HuH-7 (cell line): ENCODE data around the gene TEX26.

Experiments used
- DNase-seq: peaks from one replicate; pipeline ENCODE4 v3.0.0; 2011; ENCODE audit warnings: low spot score

The TEX26 gene

DNA sequence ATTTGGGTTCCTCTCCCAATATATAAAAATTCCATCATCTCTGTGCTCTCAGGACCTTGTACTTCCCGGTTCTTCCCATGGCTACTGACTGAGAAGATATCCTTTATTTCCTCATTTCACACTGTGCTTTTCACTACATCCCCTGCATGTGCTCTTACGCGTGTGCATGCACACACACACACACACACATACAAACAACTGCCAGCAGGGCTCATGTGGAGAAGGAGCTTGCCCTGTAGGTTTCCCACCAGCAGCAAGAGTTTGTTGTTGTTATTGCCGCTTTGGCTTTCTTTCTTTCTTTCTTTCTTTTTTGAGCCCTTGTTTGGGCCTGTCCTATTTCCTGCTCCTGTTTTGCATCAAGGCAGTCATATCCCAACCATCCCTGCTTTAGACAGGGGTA, 43.6 kb downstream of the TEX26 start:
- no peak for DNase-seq

DNA sequence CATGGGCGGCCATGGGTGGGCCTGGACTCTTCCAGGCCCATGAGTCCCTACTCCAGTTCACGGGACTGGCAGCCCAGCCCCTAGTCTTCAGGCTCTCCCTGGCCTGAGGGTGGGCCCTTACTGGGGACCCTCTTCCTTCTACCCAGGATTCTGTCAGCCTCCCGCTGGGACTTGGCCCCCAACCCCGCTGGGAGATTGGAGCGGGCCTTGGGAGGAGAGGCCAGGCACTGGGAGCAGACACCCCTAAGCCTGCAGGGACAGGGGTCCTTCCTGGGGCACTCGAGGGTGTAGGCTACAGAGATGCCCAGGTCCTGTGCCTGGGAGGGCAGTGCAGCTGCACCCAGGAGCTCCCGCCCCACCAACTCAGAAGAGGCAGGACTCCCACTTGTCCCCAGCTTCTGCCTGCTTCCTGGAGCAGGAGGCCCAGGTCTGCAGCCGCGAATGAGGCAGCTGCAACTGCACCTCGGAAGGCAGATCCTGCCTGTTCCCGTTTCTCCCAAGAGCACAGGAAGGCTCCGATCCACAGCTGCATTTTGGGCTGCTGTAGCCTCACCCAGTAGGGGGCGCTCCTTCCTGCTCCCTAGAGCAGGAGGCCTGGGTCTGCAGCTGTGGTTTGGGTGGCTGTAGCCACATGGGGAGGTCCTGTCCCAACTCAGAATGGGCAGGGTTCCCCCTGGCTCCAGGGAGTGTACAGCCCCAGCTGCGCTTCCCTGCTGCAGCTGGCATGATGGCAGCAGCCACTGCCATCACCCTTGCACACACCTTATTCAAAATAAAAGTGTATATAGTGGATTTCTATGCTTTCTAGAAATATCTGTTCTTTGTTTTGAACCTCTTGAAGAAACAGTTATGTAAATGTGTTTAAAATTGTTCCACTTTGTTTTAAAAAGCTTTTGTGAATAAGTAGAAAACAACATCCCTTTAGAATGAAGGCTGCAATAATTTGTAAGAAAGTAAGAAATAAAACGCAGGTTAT, 46.8 kb downstream of the TEX26 start:
- peak; percentile 29 for DNase-seq

DNA sequence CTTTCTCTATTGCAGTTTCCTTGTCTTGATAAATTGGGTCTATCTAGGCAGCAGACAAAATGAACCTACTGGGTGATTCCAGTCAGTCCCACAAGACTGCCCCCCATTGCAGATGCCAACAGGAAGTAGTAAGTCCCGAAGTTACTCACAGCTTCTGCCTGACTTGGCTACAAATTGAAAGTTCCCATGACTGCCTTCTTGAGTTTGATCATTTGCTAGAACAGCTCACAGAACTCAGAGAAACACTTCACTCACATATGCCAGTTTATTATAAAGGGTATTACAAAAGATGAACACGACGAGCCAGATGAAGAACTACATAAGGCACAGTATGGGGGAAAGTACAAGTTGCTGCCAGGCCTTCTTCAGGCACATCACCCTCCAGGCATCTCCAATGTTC, 50.0 kb downstream of the TEX26 start:
- DNase-seq, result no peak

DNA sequence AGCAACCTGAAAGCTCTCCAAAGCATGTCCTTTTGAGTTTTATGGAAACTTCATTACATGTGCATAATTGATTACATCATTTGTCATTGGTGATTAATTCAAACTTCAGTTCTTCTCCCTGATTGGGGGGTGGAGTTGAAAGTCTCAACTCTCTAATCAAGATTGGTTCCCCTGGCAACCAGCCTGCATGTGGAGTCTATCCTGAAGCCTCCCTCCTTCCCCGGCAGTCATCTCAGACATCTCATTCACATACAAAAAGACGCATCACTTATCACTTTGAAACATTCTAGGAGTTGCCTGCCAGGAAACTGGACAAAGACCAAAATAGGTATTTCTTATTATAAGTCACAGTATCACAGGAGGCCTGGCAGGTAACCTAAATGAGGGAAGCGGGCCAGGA, 50.5 kb downstream of the TEX26 start:
- no peak for DNase-seq

DNA sequence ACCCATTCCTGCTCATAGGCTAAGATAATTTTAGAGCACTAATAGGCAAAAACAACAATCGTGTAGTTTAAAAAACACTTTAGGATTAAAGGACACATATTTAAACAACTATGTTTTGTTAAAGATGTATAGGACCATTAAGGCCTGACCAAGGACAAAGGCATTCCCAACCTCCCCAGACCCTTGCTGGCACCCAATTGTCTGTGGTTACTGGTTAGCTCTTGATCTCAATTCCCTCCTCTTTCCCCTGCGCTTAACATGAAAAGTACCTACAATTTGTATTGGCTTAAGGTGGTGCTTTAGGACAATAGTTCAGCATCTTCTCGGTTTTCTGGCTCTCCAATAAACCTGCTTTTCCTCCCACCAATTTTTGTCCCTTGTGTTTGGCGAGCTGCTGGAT, 51.0 kb downstream of the TEX26 start:
- DNase-seq, result no peak

DNA sequence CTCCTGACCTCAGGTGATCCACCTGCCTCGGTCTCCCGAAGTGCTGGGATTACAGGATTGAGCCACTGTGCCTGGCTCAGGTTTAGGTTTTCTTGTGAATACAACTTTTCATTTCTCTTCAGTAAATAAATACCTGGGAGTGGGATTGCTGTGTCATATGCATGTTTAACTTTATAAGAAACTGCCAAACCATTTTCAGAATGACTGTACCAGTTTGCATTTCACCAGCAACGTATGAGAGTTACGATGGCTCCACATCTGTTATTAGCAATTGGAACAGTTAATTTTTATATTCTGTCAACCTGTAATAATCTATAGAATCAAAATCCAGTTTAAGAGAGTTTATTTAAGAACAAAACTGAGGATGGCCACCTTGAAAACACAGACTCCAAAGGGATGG, 52.2 kb downstream of the TEX26 start:
- DNase-seq, result no peak

DNA sequence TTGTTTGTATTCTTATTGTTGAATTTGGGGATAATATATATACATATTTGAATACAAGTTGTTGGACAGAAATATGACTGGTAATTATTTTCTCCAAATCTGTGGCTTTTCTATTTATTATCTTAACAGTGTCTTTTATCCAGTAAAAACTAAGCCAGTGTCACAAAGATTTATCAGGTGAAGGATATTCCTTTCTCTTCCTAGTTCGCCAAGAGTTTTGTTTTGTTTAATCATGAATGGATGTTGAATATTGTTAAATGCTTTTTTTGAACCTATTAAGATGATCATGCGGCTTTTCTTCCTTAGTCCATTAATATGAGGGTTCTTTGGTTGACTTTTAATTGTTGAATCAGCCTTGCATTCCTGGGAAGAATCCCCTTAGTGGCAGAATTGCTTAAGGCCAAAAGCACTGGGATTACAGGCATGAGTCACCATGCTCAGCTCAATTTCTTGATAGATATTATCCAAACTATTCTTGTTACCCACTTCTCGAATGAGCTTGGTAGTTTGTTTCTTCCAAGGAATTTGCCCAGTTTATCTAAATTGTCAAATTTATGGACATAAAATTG, 53.3 kb downstream of the TEX26 start:
- DNase-seq, result no peak

DNA sequence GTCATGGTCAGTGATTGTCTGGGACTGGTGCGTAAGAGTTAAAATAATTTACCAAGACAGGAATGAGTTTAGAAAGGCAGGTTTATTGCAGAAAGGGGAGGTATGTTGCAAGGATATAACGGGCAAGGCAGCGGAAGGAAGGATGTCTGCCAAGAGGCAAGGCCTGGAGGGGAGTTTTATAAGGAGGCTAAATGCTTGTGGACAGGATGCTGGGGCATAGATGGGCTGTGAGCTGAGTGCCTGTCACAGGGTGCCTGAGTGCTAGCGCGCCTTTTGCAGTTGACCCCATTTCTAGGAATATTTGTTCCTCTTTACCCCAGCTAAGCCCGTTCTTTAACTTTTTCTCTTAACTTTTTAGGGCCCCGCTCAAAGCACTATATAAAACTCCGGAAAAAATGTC, 58.7 kb downstream of the TEX26 start:
- DNase-seq, result no peak

DNA sequence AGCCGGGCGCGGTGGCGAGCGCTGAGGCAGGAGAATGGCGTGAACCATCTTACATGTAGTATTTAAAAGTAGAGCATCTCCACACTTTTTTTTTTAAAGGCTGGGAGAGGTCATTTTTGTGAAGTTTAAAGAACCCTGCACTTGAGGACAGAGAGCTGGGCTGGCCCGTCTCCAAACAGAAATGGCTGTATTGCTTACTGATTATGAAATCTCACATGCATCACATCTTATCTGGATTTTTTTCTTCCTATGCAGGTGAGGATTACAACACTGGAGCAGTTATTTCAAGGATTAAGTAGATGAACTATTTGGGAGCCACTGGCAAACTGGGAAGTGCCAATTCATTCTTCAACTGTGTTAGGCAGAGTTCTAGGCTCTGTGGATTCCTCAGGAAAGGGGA, 59.5 kb downstream of the TEX26 start:
- no peak for DNase-seq

DNA sequence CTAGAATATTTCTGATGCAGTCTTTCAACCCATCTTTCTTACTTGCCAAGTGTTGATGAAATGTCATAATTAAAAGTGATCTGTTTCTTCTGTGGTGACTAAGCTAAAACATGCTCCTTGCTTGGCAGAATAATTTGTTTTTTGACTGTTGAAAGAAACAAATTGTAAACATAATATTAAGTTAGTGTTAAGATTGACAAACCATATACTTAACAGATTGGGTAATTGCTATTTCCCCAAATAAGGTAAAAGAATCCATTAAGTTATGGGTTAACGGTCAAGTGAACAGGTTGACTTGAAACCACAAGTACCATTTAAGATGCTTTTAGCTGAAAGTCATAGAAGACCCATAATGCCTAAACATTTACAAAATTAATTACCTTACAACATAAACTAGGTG, 62.9 kb downstream of the TEX26 start:
- no peak for DNase-seq

DNA sequence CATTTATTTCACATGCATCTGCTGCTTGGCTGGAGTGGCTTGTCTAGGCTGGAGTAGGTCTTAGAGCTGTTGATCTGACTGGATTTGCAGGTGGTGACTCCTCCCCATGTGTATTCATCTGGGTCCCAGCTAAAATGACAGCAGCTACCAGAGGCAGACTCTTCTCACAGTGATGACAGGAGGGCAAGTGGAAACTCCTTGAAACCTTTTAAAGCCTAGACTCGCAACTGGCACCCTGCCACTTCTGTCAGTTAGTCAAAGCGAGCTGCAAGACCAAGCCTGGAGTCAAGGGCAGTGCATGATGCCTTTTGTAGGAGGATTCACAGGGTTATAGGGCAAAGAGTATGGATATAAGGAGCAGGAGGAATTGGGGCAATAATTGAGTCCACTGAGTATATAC, 65.2 kb downstream of the TEX26 start:
- no peak for DNase-seq

DNA sequence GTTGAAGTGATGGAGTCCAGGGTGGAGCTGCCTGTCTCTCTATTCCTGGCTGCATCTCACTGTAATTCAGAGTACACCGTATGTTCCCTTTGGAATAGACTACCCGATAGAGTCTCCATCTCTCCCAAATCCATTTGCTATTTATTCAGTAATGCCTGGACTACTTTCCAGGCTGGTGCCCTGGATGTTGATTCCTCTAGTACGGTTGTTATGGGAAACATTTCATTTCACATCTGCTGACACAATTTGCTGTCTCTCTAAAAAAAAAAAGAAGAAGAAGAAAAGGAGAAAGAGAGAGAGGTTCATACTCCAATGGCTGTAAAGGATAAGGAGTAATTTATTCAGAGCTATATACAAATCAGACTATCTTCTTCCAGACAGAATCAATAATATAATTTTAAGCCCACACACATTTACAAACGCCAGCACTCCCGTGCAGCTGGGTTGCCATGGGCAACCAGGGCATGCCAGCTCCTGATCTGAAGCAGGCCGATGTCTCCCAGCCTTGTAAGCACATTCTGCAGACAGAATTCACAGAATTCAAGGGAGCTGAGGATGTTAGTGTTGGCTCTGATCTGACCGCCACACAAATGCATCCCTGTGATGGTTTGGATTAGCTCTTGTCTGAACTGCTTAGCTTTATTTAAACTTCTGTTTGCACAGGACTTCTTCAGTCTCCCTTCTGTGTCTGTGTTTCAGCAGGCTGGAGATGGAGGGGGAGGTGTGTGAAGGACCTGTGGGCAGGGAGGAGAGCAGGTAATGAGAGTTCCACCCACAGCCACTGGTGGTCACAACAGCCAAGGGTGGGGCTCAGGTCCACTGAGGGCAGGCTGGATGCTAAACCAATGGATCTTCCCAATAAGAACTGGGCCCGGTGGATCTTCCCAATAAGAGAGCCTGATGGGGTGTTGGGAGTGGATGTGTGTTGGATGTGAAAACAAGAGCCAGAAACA, 66.0 kb downstream of the TEX26 start:
- DNase-seq, result no peak

DNA sequence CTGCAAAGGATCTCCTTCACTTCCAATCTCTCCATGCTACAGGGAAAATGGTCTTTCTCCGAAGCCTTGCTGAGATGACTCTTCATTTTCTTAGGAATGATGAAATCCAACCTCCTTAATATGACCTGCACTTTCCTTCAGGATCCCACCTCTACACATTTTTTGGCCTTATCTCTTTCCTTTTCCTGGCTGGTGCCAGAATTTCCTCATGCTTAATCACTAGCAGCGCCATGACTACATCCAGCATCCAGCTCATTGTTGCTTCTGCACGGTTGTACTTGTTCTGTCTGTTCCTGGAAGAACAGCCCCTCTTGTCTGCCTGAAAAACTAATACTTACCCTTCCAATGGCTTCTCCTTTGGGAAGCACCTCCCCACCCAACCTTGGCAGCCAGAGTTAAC, 68.4 kb downstream of the TEX26 start:
- DNase-seq, result no peak

DNA sequence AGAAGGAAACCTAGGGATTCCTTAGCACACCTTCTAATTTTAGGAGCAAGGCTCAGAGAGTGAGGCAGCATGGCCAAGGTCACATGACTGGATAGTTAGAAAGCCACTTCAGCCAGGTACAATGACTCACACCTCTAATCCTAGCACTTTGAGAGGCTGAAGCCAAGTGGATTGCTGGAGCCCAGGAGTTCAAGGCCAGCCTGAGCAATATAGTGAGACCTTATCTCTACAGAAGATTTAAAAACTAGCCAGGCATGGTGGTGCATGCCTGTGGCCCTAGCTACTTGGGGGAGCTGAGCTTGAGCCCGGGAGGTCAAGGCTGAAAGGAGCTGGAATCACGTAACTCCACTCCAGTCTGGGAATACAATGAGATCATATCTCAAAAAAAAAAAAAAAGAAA, 69.2 kb downstream of the TEX26 start:
- no peak for DNase-seq

DNA sequence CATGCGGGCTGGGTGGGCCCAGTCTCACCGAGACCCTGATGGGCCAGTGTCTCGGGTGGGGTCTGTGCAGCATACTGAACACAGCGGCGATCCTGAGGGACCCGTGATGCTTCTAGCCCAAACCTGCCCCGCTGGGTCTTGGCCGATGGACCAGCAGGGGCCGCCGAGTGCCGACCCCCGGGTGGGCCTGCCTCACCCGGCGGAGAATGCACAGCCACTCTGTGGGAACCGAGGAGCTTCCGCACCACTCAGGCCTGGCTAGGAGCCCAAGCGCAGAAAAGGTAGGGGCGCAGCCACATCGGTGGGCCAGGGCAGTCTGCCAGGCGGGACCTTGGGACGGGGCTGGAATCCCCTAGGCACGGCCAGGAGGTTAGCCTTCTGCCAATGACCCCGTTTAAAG, 72.6 kb downstream of the TEX26 start:
- DNase-seq, result no peak

DNA sequence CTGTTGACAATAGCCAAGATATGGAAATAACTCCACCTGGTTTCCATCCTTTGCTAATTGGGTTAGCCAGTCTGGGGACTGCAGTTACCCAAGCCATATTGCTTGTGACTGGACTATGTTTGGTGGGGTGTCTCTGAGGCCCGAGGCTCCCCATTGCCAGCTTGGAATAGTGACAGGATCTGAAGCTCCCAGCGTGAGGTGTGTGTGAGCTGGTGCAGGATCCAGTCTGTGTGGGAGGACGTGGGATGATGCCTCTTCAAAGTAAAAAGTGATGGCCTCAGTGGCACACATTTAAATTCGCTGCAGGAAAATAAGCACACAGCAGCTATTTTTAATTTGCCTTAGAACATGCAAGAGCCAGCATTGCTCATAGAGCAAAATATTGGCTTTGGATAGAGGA, 75.0 kb downstream of the TEX26 start:
- DNase-seq, result no peak

DNA sequence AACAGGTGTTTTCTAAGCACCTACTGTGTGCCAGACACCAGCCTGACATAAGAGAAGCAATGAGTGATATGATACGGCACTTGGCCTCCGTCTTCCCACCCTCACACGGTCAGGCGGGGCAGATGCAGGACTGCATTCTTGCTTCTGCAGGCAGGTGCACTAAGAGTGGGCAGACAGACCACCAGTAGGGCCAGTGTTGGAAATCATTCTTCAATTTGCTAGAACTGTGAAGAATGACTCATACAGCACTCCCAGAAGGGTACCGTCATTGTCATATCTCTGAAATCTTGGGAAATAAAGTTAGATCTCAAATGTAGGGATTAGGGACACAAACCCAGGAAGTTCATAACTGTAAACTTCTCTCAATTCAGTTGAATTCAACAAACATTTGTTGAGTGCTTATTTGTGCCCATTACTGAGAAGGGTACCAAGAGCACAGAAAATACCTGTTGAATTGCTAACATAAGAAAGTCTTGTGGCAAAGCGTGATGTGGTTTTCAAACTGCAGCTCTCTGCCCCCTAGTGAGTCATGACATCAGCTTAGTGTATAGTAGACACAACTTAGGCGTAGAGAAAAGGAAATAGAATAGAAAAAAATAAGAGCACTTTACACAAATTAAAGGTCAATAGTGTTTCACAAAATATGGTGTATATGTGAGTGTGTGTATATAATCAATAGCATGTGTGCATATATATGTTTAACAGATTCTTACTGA, 76.1 kb downstream of the TEX26 start:
- DNase-seq, result no peak

DNA sequence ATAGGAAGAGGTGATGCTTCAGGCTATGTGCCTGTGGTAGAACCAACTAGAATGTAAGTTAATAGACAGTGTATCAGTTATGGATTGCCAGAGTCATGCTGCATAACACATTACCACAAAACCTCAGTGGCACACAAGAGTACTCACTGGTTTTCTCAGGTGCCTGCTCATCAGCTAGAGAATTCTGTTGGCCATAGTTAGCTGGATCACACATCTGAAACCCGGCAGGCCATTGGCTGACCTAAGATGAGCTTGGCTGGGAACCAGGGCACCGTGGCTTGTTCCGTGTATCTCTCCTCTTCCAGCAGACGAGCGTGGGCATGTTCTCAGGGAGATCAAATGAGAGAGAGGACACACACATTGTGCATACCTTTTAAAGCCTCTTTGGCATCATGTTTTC, 76.7 kb downstream of the TEX26 start:
- DNase-seq, result no peak

DNA sequence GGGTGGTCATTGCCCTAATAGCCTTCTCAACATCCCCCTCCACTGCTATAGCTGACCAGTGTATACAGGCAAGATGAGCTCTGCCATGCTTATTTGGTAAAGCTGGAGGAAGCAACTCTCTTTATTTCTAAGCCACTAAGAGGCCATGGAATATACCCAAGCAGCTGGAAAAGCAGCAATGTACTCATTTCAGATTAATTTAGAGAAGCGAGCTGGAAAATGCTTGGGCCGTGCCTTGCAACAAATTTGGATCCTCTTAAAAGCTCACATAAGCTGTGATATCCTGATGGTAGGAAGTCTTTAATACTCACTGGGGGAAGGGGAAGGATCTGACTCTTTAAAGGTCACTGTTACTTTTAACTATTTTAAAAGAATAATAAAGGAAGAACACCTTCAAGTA, 77.8 kb downstream of the TEX26 start:
- no peak for DNase-seq

DNA sequence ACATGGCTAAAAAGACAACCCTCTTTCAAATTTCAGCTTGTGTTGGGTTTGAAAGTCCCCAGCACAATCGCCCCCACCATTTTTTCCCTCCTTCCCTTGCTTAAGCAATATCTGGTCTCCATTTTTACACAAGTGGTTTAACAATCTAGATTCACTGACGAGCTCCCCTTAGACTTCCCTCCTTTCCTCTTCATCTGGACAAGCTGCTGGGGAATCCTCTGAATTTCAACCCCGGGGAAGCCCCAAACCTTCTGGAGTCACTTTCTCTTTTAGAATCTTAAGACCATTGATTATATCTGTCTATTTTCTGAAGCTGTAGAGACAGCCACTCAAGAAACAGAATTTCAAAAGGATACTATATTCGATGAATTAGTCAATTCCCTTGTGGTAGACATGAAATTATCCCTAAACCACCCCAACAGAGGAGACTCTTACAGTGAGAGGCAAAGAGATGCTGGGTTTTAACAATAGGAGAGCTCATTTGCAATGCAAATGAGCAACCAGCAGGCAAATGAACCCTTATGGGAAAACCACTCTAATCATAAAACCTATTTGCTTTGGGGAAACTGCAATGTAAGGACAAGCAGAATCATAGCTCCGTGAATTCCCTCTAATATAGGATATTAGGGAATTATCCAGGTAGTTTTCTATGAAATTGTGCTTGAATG, 78.9 kb downstream of the TEX26 start:
- DNase-seq, result no peak

DNA sequence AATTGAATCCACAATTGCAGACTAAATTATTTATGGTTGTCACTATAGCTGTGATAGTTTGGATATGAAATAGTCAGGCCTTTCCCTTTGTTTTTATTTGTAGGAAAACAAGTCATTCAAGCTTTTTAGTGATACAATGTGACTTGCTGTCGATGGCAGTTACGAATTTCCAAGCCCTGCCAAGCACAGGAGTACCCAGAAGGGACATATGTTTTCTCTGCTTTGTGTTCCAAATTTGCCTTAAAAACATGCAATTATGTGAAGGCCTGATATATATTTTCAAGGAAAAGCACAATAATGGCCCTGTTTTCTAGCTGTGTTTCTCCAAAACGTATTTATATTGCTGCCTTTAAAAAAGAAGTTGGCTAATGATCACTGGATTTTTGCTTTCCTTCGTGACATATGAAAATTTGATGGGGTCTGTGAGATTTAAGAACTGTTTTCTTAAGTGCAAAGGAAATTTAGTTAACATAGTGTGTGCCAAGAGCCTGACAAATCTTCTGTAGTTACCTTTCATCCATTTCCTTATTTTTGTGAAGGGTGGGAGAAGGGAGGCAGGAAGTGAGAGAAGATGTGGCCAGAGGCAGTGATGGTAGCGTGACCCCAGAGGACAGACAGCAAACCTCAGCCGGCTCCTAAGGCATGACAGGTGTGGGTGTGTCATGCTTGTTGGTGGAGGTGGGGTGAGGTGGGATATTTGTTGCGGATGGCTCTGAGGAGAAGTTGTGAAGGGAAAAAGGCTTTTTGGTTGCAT, 79.6 kb downstream of the TEX26 start:
- no peak for DNase-seq
